GM12801 (cell line): ENCODE results near the gene KY.

Source experiments
- CTCF ChIP-seq: IDR thresholded peaks from one replicate; pipeline ENCODE4 v1.5.1; 2011; ENCODE audit warnings: control low read depth; ENCODE audit not compliant: insufficient read length; ENCODE audit errors: extremely low read depth

Gene KY

GRCh38 chr3:134608023-134608770 lies 42.6 kb downstream of the KY start:
- TF ChIP-seq CTCF: no peak

DNA sequence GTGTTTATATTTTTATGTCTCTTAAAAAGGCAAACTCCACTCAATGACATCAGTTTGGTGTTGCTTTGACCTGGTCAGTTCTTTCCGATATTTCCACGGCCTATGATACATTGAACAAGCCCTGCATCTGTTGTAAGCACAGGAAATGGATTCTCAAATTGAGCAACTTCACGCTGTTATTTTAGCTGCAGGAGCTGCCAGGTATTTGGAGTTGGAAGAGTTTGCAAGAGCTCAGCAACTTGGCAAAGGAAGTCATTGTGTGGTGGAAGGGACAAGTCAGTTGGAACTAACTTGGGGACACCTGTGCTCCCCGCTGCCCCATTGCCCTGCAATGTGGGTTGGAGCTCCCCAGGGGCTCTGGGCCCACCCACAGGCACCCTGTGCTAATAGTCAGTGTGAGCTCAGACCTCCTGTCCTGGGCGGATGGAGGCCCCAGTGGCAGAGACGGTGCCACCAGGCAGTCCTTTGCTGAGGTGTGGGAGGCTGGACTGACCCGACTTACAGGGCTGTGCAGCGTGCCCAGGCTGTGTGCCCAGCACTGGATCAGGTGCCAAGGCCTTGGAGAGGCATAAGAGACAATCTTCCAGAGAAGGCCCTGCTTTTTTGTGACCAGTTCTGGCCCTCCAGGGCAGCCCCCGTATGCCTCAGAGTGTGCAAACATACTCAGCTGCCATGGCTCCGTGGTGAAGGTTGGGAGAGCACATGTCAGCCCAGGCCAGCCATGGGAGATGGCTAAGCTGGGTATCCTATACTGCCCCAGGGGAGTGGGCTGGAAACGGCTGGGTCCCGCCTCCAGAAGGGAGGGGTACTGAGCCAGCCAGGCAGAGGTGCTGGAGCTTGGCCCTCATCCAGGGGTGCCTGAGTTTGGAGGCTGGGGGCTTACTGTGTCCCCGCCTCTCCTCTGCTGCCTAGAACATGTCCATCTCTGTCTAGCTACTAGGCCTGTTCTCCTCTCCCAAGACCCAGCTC lies 43.5 kb downstream of the KY start:
- TF ChIP-seq CTCF: no peak

- TF ChIP-seq CTCF: no peak
Measured at GRCh38 chr3:134606033-134607025, 44.5 kb downstream of the KY start.

GRCh38 chr3:134605556-134605955 lies 45.3 kb downstream of the KY start:
- no peak for TF ChIP-seq CTCF

- TF ChIP-seq CTCF: no peak
Measured at GRCh38 chr3:134603956-134604355, 46.9 kb downstream of the KY start.

- no peak for TF ChIP-seq CTCF
Measured at GRCh38 chr3:134603480-134603879, 47.3 kb downstream of the KY start.

GRCh38 chr3:134602440-134602814 lies 48.4 kb downstream of the KY start:
- no peak for TF ChIP-seq CTCF
